GM12878 (cell line): ENCODE data around the gene OSBPL10. TPM values are rescaled to one million over a fixed set of nuclear protein-coding genes. Genes with fewer than 3 reads are reported as not detected.

ENCODE experiments used
- ATAC-seq: fragments of 200-7000 bp; cut with Tn5 transposase; 3 replicates; pipeline ENCODE4 v1.9.1; 2020; ENCODE audit warnings: mild to moderate bottlenecking, moderate library complexity
- BruUV-seq: library from RNA; stranded (reverse); fragments of 400-500 nt; replicated peaks from 2 replicates; lab custom pipeline; 2021; lab: Mats Ljungman, UMichigan
- CTCF ChIA-PET: fragments of 300-600 bp; sonication (Branson Sonifier 250); formaldehyde crosslinking; extraction: SDS; loops from one replicate; lab custom pipeline; 2021; ENCODE audit warnings: inconsistent platforms; lab: Yijun Ruan, JAX
- POLR2A ChIA-PET: fragments of 350-600 bp; formaldehyde crosslinking; extraction: SDS; loops from one replicate; lab custom pipeline; 2021; ENCODE audit warnings: inconsistent platforms; lab: Charles Lee
- RAD21 ChIA-PET: fragments of 300-600 bp; sonication (Branson Sonifier 250); formaldehyde crosslinking; loops from one replicate; lab custom pipeline; 2023; ENCODE audit warnings: antibody characterized with exemption; ENCODE audit not compliant: unreplicated experiment; lab: Charles Lee
- SMC1A ChIA-PET: fragments of 300-600 bp; sonication (Branson Sonifier 250); formaldehyde crosslinking; loops from one replicate; lab custom pipeline; 2023; ENCODE audit not compliant: unreplicated experiment, uncharacterized antibody; lab: Charles Lee
- DNase-seq: peaks from one replicate; pipeline ENCODE4 v3.0.0-alpha.2; 2011; ENCODE audit warnings: low read depth, low spot score
- FAIRE-seq: peaks from 3 replicates; lab custom pipeline; 2011; peaks lifted over from hg19 to GRCh38; lab: Jason Lieb, UNC
- H2AFZ ChIP-seq: 2 replicates; pipeline ENCODE4 v1.6.0; 2011; ENCODE audit warnings: low read depth, low read length, control low read depth; ENCODE audit not compliant: control insufficient read depth
- H3K27ac ChIP-seq: 2 replicates; pipeline ENCODE4 v1.5.1; 2011; ENCODE audit warnings: control low read depth; ENCODE audit not compliant: control insufficient read depth, insufficient read depth
- H3K27me3 ChIP-seq, 2 experiments: replicated peaks in 1 of 2; 2 replicates each; pipeline versions ENCODE4 v1.6.0 to v1.6.1; 2011; ENCODE audit warnings: low read length in 1 of 2; ENCODE audit not compliant: control insufficient read depth in 2 of 2, insufficient read depth in 2 of 2
- H3K36me3 ChIP-seq, 2 experiments: 2 replicates each; pipeline ENCODE4 v1.5.1; 2011; ENCODE audit warnings: low read length in 1 of 2; ENCODE audit not compliant: control insufficient read depth in 2 of 2, insufficient read depth in 2 of 2
- H3K4me1 ChIP-seq: 2 replicates; pipeline ENCODE4 v1.6.1; 2011; ENCODE audit warnings: mild to moderate bottlenecking, low read length, moderate library complexity, mixed read lengths; ENCODE audit not compliant: control insufficient read depth, insufficient read depth
- H3K4me2 ChIP-seq: 2 replicates; pipeline ENCODE4 v1.6.0; 2011; ENCODE audit warnings: control low read depth; ENCODE audit not compliant: control insufficient read depth, insufficient read depth
- H3K4me3 ChIP-seq: fragments of 200-600 bp; sonication (generic); 2 replicates; pipeline ENCODE4 v1.5.1; 2016
- H3K79me2 ChIP-seq: 2 replicates; pipeline ENCODE4 v1.6.0; 2011; ENCODE audit warnings: low read length; ENCODE audit not compliant: control insufficient read depth, insufficient read depth
- H3K9ac ChIP-seq: 2 replicates; pipeline ENCODE4 v1.8.0; 2011; ENCODE audit warnings: low read length, control low read depth, mixed read lengths; ENCODE audit not compliant: control insufficient read depth, insufficient read depth
- H3K9me3 ChIP-seq: replicated peaks from 3 replicates; pipeline ENCODE4 v1.5.1; 2011; ENCODE audit warnings: mild to moderate bottlenecking, low read length; ENCODE audit not compliant: control insufficient read depth, insufficient read depth
- H4K20me1 ChIP-seq: 2 replicates; pipeline ENCODE4 v1.6.0; 2011; ENCODE audit not compliant: control insufficient read depth, insufficient read depth
- CHD1 ChIP-seq: IDR thresholded peaks from 2 replicates; pipeline ENCODE4 v1.6.1; 2012; ENCODE audit warnings: low read depth, low read length, improper control_type of control experiment
- CREB1 ChIP-seq: IDR thresholded peaks from 2 replicates; pipeline ENCODE4 v1.6.1; 2012; ENCODE audit warnings: low read depth, mild to moderate bottlenecking, inconsistent platforms
- CTCF ChIP-seq, 3 experiments: IDR thresholded peaks in 2 of 3; conservative IDR thresholded peaks in 1 of 3; 2 replicates each; pipeline ENCODE4 v1.5.1; 2011; ENCODE audit warnings: low read depth in 3 of 3, low read length in 3 of 3, mild to moderate bottlenecking in 3 of 3, control low read depth in 2 of 3, moderate library complexity in 2 of 3, inconsistent platforms in 1 of 3, mixed read lengths in 1 of 3; ENCODE audit not compliant: control insufficient read depth in 2 of 3, insufficient read depth in 1 of 3; ENCODE audit errors: extremely low read depth in 1 of 3
- FOXM1 ChIP-seq: IDR thresholded peaks from 2 replicates; pipeline ENCODE4 v1.6.1; 2012; ENCODE audit warnings: low read depth, mild to moderate bottlenecking, inconsistent platforms, low read length, moderate library complexity
- HCFC1 ChIP-seq: fragments of 150-350 bp; IDR thresholded peaks from 2 replicates; pipeline ENCODE4 v1.6.1; 2014; ENCODE audit warnings: low read length
- KLF5 ChIP-seq: fragments of 450-650 bp; IDR thresholded peaks from 2 replicates; pipeline ENCODE4 v1.6.1; 2014; ENCODE audit warnings: mild to moderate bottlenecking; ENCODE audit not compliant: partially characterized antibody
- NR2F1 ChIP-seq: fragments of 450-650 bp; conservative IDR thresholded peaks from 2 replicates; pipeline ENCODE4 v1.6.1; 2017; ENCODE audit warnings: mild to moderate bottlenecking
- POU2F2 ChIP-seq: IDR thresholded peaks from 3 replicates; pipeline ENCODE4 v1.6.1; 2011; ENCODE audit warnings: low read depth, mild to moderate bottlenecking, low read length, borderline replicate concordance
- SKIL ChIP-seq: fragments of 450-650 bp; IDR thresholded peaks from 2 replicates; pipeline ENCODE4 v1.6.1; 2017; ENCODE audit warnings: mild to moderate bottlenecking, low read depth, inconsistent platforms; ENCODE audit not compliant: poor library complexity, severe bottlenecking
- SMARCA5 ChIP-seq: fragments of 450-650 bp; IDR thresholded peaks from 2 replicates; pipeline ENCODE4 v1.6.1; 2017; ENCODE audit warnings: mild to moderate bottlenecking
- SRF ChIP-seq, 2 experiments: IDR thresholded peaks; 2 replicates each; pipeline ENCODE4 v1.6.1; 2011; ENCODE audit warnings: low read depth in 2 of 2, low read length in 2 of 2, mild to moderate bottlenecking in 1 of 2, moderate library complexity in 1 of 2
- TARDBP ChIP-seq: IDR thresholded peaks from 2 replicates; pipeline ENCODE4 v1.6.1; 2016; ENCODE audit warnings: borderline replicate concordance
- ZNF24 ChIP-seq: fragments of 450-650 bp; IDR thresholded peaks from 2 replicates; pipeline ENCODE4 v1.6.1; 2017; ENCODE audit warnings: antibody characterized with exemption, mild to moderate bottlenecking
- WGBS: methylation state at CpG from one replicate; pipeline ENCODE4 v1.1.6; 2016; ENCODE audit warnings: low lambda C conversion rate; ENCODE audit not compliant: insufficient replicate concordance, insufficient coverage; ENCODE audit errors: missing lambda C conversion rate; 5-methylcytosine and 5-hydroxymethylcytosine counted together
- in situ Hi-C: fragments of 300-500 bp; cut with MboI; formaldehyde crosslinking; loops from 9 replicates; pipeline ENCODE4 v1.14.3; 2018; ENCODE audit warnings: mixed read lengths
- intact Hi-C: fragments of 100-400 bp; cut with micrococcal nuclease; formaldehyde crosslinking; loops from one replicate; pipeline ENCODE4 v1.14.2; 2022; ENCODE audit not compliant: unreplicated experiment
- polyA plus RNA-seq, 11 experiments: library from polyadenylated mRNA; depleted of rRNA in 4 of 11; unstranded in 6 of 11; stranded (reverse) in 5 of 11; fragments of >200 nt; fragmentation: Nextera tagmentation in 4 of 11; fragmentation: Illumina TruSeq in 1 of 11; extraction: Ambion mirVana in 4 of 11; extraction: Trizol in 1 of 11; gene quantifications; 1 replicate in 1 of 11; 2 replicates in 10 of 11; pipeline versions ENCODE4 v1.2.1 to v1.2.3, GENCODE V29; 2011 to 2016; ENCODE audit warnings: inconsistent platforms in 2 of 11, missing spikeins in 2 of 11, low read depth in 1 of 11
- total RNA-seq, 4 experiments: library from RNA; depleted of rRNA in 3 of 4; stranded (reverse); fragments of >200 nt in 3 of 4; fragmentation: Illumina TruSeq in 1 of 4; extraction: Trizol in 1 of 4; gene quantifications; 2 replicates each; pipeline versions ENCODE4 v1.2.1 to v1.2.3, GENCODE V29; 2013 to 2021

The OSBPL10 gene
- total and polyA plus RNA-seq, 10 of the 15 experiments (the other 5 are each of a cell fraction or from before 2014, with no cell fraction given) = 0.03 to 0.25 (median 0.09) TPM; not detected in 5

GRCh38 chr3:31709526-31709925 lies 271.5 kb downstream of the OSBPL10 start:
- H2AFZ ChIP-seq = no peak overlapping the region
- FAIRE-seq (no peak), ATAC-seq (no peak), DNase-seq (no peak)
- WGBS = 70% methylated on average over 4 of the region's 4 CpGs
- TF ChIP-seq CHD1 = no peak
- no peak for TF ChIP-seq SMARCA5
- TF ChIP-seq POU2F2 = no peak
- no peak for TF ChIP-seq KLF5
- TF ChIP-seq HCFC1 = no peak
- no peak for TF ChIP-seq TARDBP
- no peak for TF ChIP-seq CTCF (IDR thresholded peaks at IDR 0.05 in 2 of 3, conservative IDR thresholded peaks at IDR 0.05 in 1 of 3; ENCODE audit: control insufficient read depth in 2 of 3, extremely low read depth in 1 of 3, insufficient read depth in 1 of 3, low read depth in 3 of 3, low read length in 3 of 3)
- no peak for TF ChIP-seq SKIL
- no peak for TF ChIP-seq SRF (IDR thresholded peaks at IDR 0.05; ENCODE audit: low read depth in 2 of 2, low read length in 2 of 2)
- no peak for TF ChIP-seq ZNF24
- no peak for TF ChIP-seq CREB1
- TF ChIP-seq FOXM1 = no peak
- TF ChIP-seq NR2F1 = no peak
- no peak overlapping the region for H3K4me3 ChIP-seq
- no peaks in the 10 kb centered on the region for H4K20me1 ChIP-seq
- POLR2A ChIA-PET = interaction anchor here (0.5 kb wide), 1 partner anchor 64 kb away, joined by 4 read pairs; no protein-coding TSS in a partner anchor
- SMC1A ChIA-PET = no interaction called here
- H3K79me2 ChIP-seq = no peaks in the 10 kb centered on the region
- no peak overlapping the region for H3K4me2 ChIP-seq
- RAD21 ChIA-PET = no interaction called here
- no TSS peak for BruUV-seq
- H3K9ac ChIP-seq = no peak overlapping the region
- H3K4me1 ChIP-seq = no peaks in the 10 kb centered on the region
- H3K36me3 ChIP-seq = no peaks in the 10 kb centered on the region
- CTCF ChIA-PET = no interaction called here
- in situ Hi-C loops (no loop called here), intact Hi-C loops (no loop called here)
- H3K9me3 ChIP-seq = no peaks in the 10 kb centered on the region
- H3K27me3 ChIP-seq = peaks cover 0 to 4% of the 10 kb centered on the region in 2 experiments; a peak in 3 of 4 replicates
- H3K27ac ChIP-seq = no peak overlapping the region
